HG03558 (cell line): Measurements from ENCODE around the gene ADAMTS9.

Experiments
- ATAC-seq: cut with Tn5 transposase; IDR thresholded peaks from one replicate; pipeline ENCODE4 v1.9.1; 2021; ENCODE audit warnings: moderate number of reproducible peaks; ENCODE audit not compliant: unreplicated experiment; ENCODE audit errors: extremely low read depth

ADAMTS9 gene

DNA sequence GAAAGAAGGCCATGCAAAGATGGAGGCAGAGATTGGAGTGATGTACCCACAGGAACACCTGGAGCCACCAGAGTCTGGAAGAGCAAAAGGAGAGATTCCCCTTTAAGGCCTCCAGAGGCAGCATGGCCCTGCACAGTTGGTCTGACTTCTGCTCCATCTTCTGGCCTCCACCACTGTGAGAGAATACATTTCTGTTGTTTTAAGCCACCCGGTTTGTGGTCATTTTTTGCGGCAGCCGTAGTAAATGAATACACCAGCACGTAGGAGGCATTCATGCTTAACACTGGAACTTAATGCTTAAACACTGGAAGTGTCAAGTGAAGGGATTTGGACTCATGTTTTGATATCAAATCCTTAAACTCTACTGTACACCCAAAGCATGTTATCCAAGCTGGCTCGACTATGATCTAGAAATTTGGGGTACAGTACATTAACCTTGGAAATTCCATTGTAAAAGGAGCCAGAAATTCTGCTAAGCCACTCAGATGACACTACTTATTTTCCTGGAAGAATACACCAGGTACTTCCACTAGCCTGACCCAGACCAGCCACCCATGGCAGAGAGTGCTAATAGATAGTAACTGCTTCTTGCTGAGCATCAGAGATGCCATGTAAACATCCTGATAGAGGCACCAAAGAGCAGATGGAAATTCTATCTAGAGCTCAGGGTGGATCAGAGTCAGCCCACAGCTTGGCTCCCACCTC, 190.9 kb downstream of the ADAMTS9 start:
- ATAC-seq, result no peak

DNA sequence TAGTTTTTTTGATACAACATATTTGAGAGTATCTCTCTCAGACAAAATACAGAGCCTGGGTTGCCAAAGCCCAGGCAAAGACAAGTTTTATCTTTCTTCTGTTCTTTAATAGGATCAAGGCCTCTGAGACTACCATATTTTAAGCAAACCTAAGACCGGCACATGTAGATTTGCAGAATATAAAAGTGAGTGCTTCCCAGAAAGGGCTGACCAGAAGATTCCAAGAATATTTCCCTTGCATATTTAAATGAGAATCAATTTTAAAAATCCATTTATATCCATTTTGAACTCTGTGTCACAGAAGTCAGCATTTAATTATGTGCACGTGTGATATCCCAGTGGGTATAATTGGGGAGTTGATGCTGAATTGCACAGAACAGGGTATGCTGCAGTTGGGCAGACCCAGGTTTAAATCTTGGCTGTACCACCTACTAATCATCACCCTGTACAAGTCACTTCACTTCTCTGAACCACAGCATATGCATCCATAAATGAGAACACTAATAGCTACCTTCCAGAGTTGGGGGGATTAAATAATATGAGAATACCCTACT, 191.9 kb downstream of the ADAMTS9 start:
- no peak for ATAC-seq

DNA sequence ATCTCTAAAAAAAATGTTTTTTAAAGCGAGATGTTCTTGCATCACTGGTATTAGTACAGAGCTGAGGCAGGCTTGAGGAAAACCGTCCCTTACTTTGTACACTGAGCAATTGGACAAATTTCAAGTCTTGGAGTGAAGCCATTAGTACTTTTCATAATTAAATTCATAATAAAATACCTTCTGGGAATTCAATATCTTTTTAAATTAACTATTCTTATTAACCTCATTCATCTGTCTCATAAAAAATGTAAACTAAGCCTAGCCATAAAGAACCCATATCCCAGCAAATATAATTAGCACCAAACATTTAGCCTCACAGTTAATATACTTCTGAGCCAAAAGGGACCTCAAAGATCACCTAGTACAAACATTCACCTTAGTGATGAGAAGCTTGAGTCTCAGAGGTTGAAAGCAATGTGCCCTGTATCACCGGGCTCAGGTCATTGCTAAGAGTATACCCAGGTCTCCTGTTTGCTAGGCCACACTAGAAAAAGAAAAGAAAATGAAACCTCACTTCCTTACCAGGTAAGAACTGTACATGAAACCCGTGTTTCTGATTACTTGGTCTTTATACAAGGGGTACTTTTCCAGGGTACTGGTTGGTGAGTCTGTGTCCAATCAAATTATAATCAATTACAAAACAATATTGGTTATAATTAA, 192.5 kb downstream of the ADAMTS9 start:
- ATAC-seq, result no peak

DNA sequence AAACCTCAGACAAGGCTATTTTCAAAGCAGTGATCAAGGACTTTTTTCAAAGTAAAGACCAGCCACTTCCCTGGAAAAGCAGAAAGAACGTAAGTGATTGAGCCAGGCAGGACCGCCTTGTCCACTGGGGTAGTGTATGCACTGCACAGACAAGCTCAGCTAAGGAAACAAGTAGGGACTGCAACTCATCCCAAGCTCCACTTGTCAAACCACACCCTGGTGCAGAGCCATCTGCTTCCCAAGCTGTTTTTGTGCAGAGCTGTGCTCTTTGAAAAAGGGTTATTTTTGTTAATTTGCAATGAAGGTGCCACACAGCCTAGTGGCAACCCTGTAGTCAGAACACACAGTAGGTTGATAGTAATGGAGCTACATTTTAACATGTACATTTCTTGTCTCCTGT, 193.3 kb downstream of the ADAMTS9 start:
- no peak for ATAC-seq

DNA sequence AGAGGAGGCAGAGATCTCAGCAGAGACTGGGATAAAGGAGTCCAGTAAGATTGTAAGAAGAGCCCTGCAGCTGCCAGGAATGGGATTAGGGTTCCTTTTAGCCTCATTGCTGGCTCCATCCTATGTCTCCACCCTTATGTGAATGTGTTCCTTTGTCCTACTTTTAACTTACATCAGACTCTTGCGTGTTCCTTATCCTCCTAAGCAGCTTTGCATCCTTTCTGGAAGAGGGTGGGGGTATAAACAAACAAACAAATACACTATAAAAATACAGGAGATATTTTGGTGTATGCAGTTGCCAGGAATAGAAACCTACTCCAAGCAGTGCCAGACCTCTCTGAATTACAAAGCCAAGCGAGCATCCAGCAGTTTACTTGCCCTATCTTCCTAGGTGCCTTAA, 194.7 kb downstream of the ADAMTS9 start:
- ATAC-seq, result no peak

DNA sequence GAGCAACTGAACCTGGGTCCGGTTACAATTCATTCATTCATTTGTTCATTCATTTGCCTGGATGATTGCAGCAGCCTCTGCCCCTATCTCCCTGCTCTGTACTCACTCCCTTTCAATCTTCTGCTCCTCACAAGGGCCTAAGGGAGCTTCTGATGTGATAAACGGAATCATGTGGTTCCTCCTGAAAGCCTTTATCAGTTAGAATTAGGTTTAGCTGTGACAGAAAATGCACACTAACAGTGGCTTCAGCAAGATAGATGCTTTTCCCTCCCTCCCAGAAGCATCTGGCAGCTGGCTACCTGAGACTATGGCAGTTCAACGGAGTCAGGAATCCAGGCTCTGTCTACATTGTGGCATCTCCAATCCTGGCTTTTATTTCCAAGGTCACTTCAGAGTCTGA, 196.0 kb downstream of the ADAMTS9 start:
- no peak for ATAC-seq

DNA sequence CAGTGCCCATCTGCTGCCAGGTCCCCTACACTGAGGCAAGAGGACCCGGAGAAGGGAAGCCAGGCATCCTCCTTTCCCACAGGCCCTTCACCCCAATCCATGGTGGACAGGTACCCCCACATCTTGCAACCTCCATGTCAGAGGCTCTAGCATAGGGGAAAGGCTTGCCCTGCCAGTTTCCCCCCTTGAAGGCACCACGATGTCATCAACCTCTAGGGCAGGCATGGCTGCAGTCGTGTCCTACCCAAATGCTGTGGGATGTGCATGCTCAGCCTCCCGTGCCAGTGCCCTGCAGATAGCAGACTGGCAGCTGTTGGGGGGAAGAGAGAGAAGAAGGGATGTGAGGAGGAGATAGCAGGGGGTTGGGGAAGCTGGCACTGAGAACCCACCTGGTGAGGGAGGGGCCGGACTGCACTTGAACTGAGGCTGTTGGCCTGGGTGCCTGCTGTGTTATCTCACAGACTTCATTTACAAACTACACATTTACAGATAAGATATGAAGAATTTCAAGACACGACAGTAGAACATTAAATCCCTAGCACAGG, 197.5 kb downstream of the ADAMTS9 start:
- ATAC-seq, result no peak

DNA sequence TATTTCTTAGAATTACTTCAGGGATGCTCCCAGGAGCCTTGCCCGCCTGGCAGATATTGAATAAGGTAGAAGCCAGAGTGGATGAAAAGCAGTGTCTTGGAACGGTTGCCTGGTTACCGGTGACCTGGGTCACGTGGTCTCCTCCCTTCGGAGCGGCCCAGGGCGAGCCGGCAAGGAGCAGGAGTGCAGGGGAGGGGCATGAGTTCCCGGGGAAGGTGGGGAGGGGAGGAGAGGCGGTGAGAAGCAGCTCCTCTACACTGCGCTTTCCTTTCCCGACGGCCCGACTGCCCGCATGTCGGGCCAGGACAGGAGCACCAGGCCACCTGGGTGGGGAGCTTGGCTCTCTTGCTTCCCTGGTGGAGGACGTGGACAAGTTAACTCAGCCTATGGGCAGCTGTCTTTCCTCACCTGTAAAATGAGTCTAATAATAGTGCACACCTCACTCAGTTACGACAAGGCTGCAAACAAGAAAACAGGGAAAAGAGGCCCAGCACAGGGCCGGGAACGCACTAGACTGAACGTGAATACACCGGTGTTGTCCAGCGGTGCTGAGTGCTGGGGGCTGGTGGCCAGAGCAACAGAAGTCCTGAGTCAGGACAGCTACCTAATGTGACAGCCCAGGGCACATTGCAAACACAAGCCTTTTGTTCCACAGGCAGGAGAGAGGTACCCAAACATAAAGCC, 198.3 kb downstream of the ADAMTS9 start:
- no peak for ATAC-seq

DNA sequence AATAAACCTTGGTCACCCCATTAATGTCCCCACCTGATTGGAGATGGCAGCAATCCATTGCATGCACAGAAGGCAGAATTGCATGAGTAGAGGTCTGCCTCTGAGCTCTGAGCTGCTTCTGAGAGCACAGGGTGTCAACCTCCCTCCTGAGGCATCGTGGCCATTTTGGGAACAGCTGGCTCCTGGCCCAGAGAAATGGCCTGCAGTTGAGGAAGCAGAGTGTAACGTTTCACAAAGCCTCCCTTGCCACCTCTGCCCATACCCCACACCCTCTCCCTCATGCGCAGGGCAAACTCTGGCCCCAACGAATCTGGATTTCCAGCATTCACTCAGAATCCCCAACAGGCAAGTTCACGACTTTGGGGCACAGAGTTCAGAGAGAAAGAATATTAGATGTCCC, 198.9 kb downstream of the ADAMTS9 start:
- ATAC-seq, result no peak

DNA sequence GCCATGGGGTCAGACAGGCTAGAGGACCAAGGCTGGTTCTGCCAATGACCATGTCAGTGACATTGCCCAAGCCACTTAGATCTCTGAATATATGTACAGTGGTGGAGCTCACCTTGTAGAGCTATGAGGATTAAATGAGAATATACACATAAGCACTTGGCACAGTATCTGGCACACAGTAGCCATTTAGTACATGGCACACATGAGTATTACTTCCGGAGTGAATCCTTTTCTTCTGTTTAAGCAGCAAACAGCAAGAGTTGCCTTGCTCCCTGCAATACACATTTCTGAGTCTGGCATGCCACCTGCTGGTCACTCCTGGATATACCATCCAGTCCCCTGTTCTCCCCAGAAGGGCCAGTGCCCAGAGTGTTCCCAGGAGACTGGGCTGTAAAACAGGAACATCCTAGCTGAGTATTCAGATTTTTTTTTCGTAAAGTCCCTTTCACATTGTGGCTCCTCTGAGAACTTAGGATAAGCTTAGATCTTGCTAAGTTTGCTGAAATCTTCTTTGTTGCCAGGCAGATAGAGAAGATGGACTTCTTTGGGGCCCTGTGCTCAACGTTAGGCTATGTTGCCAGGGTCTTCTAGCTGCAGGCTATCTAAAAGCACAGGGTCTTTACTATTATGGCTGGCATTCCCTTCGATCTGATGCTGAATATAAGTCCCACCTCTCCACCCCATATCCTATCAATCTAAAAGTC, 203.4 kb downstream of the ADAMTS9 start:
- peak; percentile 99 for ATAC-seq

DNA sequence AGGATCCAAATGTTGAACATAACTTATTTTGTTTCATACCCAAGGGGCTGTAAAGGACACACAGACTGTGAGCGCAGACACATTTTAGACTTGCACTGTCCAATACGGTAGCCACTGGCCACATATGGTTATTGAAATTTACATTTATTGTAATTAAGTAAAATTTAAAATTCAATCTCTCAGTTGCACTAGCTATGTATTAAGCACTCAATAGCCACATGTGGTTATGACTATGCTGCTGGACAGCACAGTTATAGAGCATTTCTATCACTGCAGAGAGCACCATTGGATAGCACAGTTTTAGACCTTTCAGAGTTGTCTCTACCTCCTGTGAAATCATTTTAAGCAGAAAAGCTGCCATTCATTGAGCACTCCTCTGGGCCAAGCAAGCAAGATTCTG, 204.3 kb downstream of the ADAMTS9 start:
- ATAC-seq, result no peak

DNA sequence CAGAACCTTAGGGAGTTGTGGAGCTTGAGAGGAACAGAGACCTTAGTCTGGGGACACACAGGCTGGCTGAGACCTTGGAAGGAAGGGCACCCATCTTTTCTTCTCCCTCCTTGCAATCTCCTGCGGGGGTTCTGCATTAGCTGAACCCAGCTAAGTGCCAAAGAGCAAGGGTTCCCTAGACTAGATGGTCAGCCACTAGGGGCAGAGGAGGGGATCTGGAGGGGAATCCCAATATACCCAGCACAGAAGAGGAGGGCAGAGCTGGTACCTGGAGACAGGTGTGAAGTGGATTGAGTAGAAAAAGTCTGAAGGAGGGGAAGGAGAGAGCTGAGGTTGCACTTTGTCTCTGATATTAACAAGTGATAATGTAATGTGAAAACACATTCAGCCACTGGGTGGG, 212.8 kb downstream of the ADAMTS9 start:
- no peak for ATAC-seq

DNA sequence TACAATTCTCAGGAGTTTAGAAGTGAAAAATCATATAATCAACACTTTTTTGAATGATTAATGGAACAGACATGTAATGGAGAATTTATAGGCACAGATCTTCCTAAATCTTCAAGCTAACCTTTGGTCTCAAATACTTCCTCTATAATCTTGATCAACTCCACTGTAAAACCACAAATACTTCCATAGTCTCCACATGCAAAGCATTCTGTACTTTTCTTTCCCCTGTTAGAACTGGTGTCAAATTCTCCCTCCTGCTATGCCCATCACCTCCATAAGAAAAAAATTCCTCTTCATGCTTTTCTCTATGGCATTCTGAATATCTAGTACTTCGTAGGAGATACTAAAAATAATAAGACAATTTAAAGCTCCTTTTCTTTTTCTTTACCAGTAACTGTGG, 214.3 kb downstream of the ADAMTS9 start:
- no peak for ATAC-seq

DNA sequence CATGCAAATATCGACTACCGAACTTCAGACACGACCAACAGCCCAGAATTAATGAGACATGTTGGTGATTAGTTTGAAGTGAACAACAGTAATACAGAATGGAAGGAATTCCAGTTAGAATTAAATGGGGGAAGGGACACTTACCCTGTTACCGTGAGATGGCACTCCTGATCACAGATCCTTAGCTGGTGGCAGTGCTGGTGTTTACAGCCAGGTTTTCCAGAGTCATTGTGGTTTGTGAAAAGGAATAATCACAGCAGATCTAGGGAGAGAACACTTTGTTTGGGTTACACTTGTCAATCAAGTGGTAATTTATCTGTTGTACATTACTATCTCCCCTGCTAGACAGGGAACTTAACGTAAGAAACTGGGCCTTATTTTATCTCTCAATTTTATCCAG, 217.4 kb downstream of the ADAMTS9 start:
- ATAC-seq, result no peak

DNA sequence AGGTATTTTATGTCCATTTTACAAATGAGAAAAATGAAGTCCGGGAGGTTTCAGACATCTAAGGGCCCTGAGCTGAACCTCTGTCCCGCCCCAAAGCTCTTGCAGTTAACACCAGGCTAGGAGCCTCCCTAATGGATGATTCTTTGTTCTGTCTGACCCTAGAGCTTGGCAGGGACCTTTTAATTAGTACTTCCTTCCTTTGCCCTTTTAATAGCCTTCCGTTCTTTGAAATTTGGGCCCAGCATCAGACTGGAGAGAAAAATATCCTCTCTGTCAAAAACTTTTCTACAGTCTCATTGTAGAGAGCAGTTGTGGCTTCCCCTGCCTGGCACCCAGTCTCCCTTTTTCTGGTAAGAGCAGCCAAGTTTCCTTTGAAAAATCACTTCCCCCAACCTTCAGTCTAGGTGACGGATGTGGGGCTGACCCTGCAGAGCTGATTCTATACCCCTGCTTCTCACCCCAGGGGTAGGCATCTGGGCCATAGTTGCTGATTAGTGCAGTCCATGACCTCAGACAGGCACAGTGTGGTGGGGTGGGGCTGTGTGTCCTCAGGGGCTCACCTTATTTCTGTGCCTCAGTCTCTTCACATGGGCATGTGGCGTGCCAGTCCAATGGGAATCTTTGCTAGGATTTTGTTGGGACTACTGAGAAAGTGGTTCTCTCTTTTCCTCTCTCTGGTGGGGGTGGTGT, 220.4 kb downstream of the ADAMTS9 start:
- no peak for ATAC-seq
